ENCODE data around the gene PRSS57.

PRSS57 gene

GRCh38 chr19:680287-681028, 14.8 kb downstream of the PRSS57 start:
- peak overlapping the region; percentile 67 for H3K4me3 ChIP-seq (ENCODE audit: low read depth, low read length)
- peak; percentile 99 for DNase-seq (ENCODE audit: low read depth)
- peak; percentile 23 for TF ChIP-seq CTCF (conservative IDR thresholded peaks at IDR 0.05; ENCODE audit: low read depth, low read length)

- DNase-seq (ENCODE audit: low read depth): peak; percentile 90
- TF ChIP-seq CTCF (conservative IDR thresholded peaks at IDR 0.05; ENCODE audit: low read depth, low read length): no peak
- peak overlapping the region; percentile 67 for H3K4me3 ChIP-seq (ENCODE audit: low read depth, low read length)
Observed at GRCh38 chr19:679418-680286, 15.6 kb downstream of the PRSS57 start.

- DNase-seq (ENCODE audit: low read depth): no peak
- H3K4me3 ChIP-seq (ENCODE audit: low read depth, low read length): peak overlapping the region; percentile 67
- no peak for TF ChIP-seq CTCF (conservative IDR thresholded peaks at IDR 0.05; ENCODE audit: low read depth, low read length)
Observed at GRCh38 chr19:678791-679388, 16.4 kb downstream of the PRSS57 start.

- DNase-seq (ENCODE audit: low read depth): peak; percentile 54
- TF ChIP-seq CTCF (conservative IDR thresholded peaks at IDR 0.05; ENCODE audit: low read depth, low read length): no peak
- H3K4me3 ChIP-seq (ENCODE audit: low read depth, low read length): peak overlapping the region; percentile 74
Observed at GRCh38 chr19:677601-678436, 17.4 kb downstream of the PRSS57 start.

GRCh38 chr19:677201-677600, 18.1 kb downstream of the PRSS57 start:
- peak overlapping the region; percentile 74 for H3K4me3 ChIP-seq (ENCODE audit: low read depth, low read length)

More at GRCh38 chr19:677201-677600, 18.1 kb downstream of the PRSS57 start:
- peak; percentile 87 for DNase-seq (ENCODE audit: low read depth)
- TF ChIP-seq CTCF (conservative IDR thresholded peaks at IDR 0.05; ENCODE audit: low read depth, low read length): no peak
